Measurements from ENCODE around the gene NBEA.
"Not testable (repeated sequence)": the region's sequence is repeated elsewhere in the genome, so short reads cannot be mapped to it uniquely, and the experiment has no call there.

Gene NBEA

DNA sequence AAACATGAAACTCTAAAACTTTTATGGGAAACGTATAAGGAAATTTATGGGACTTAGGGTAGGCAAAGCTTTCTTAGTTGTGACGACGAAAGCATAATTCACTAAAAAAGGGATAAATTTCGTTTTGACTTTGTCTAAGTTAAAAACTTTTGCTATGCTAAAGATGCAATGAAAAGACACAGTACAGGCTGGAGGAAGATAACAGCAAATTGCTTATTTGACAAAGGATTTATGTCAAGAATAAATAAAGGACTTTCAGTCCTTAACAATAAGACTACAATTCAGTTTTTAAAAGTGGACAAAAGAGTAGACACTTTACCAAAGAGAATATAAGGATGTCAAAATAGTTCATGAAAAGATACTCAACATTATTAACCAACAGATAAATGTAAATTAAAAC lies 150.2 kb downstream of the NBEA start:
- DNase-seq, result no peak

DNA sequence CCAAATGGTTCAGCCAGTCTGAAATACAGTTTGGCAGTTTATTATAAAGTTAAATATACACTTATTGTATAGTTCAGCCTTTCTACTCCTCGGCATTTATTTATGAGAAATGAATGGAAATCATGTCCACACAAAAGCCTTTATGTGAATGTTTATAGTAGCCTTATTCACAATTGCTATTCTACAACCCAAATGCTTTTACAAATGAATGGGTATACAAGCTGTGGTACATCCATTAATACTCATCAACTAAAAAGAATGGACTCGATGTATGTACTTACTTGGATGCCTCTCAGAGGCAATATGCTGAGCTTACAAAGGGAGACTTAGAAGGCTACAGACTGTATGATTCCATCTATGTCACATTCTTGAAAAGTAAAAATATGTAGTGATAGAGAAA lies 150.7 kb downstream of the NBEA start:
- no peak for DNase-seq

DNA sequence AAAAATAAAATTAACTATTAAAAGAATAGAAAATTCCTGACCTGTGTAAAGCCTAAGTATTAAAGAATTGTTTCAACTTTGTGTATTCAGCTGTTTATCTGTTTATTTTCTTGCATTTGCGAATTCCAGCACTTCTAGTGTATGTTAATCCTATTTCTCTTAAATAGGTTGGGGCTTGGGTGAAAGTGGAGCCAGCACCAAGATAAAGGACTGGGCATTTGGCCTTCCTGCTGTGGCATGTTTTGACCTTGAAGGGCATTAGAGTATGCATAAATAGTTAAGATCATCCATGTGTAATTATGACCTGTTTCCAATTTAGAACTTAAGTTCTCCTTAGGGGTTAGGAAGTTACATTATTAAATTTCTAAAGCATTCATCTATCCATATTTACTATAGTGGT lies 151.3 kb downstream of the NBEA start:
- no peak for DNase-seq

DNA sequence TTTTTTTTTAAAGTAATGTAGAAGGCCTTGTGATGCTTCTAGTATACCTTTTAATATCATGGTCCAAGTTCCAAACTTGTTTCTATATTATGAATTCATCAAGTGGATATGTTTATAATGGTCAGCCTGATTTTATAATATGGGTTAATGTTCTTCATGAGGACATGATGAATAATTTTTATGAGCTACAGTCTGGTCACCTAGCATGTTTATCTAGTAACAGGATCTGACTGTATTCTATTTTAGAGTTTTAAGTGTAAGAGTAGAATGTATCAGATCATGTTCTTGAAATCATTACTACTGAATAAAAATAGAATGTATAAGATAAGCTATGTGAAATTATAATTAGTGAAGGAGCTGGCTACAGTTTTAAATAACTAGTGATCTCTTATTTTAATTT lies 164.7 kb downstream of the NBEA start:
- DNase-seq, result not testable (repeated sequence)

DNA sequence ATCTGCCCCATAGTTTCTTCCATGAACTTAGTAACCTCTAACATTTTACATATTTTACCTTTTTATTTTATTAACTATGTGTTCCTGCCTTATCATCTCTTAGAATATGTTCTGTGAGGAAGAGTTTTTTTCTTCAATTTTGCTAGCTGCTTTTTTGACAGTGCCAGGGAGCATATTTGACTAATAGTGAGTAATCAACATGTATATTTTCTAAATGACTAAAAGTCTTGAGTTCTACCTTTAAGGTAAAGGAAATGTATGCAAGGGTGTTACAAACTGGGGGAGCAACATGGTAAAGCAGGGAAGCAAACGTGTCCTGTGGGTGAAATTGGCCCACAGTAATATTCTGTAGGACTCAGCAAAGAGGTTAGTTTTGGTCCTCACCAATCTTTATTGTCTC lies 165.5 kb downstream of the NBEA start:
- no peak for DNase-seq

DNA sequence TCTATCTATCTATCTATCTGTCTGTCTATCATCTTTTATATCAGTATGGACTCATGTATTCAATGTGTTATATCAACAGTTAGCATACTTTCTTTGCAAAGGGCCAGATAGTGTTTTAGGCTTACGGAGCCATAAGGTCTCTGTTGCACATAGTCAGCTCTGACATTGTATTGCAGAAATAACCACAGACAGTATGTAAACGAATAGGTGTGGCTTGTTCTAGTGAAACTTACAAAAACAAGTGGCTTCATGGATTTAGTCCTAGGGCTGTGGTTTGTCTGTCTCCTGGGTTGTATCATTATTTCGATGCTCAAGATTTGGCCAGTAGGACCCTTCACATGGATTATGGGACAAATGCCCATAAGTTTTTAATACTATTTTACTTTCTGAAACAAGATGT lies 171.5 kb downstream of the NBEA start:
- DNase-seq, result not testable (repeated sequence)

DNA sequence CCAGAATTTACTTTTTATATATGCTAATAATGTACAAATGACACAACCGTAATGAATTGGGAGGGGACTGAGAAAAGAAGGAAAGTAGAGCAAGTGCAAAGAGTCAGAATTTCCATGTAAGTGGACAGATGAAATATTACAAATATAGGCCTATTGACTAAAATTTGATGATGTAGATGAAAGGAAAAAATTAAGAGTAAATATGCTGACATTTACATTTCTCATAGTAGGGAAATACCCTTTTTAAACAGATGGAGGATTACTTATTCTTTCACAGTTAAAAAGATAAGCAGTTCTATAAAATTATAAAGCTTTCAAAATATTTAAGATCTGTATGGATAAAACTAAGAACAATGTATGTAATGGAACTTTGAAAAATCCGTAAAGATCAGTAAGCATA lies 185.4 kb downstream of the NBEA start:
- no peak for DNase-seq

DNA sequence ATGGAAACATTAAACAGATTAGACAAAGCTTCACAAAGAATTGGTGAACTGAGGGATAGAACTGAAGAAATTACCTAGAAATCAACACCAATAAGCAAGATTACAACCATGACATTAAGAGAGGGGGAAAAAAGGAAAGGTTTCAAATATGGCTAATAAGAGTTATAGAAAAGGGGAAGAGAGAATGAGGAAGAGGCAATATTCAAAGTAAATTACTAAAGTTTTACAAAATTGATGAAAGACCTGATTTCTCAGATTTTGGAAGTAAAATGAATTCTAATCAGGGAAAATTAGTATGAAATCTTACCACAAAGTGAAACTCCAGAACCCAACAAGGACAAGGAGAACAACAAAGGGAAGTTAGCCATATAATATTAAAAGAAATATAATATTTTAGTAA lies 187.4 kb downstream of the NBEA start:
- no peak for DNase-seq

DNA sequence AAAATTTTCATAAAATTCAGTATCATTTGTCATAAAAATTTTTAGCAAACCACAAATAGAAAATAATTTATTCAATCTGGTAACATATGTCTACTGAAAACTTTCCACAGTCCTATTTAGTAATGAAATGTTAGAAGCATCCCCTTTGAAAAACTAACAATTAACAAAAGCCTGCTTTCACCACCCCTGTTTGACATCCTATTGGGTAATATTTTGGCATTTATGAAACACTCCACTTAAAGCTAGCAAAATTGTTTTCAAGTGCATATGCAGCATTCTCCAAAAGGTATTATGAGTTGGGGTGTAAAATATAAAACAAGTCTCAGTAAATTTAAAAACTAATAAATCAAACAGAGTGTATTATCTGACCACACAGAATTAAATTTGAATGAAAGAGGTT lies 189.4 kb downstream of the NBEA start:
- DNase-seq, result no peak

DNA sequence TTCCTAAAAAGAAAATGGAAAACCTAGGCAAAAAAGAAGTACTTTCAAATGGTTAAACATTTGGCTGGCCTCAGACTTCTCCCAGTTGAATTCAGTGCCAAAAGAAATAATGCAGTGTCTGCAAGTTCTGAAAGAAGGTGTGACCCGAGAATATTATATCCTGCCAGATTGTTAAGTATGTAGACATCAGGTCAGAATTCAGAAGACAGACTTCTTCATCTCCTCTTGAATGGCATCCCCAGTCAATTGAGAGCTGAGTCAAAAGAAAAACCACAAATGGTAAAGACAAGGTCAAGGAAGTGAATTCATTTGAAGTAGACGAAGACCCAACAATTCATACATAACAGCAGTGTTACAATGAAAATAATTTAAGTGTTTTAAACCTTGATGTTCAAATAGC lies 194.5 kb downstream of the NBEA start:
- DNase-seq, result no peak

DNA sequence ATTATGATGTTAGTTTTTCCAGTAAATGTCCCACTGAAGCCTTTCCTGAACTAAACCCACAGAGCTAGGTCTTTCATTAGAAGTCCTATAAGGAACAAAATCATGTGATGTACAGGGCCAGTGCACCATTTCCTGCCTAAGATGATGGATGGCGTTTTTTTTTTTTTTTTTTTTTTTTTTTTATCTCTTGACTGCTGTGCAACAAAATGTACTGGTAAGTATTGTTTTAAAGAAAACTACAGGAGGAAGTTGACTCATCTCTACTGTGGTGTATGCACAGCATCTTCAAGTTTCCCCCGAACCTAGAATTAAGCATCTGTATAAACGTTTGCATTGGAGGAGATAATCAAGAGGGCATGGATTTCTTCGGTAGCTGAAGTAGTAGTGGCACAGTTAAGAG lies 197.5 kb downstream of the NBEA start:
- DNase-seq, result no peak

DNA sequence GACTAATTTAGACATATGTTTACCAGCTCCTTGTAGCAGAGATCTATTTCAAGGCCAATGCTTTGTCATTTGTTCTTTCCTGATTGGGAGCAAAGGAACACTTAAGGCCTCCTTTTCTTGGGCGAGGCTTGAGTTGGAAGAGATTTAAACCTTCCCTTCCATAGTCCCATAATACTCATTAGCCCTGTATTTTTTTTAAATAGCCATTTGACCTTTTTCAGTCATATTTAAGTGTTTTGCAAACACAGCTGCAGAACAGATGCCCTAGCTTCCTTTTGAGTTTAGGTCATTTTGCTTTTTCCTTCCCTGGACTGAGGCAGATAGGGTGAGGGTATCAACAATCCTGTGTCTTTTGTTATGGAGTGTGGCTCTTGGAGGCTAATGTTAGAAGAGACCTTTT lies 198.3 kb downstream of the NBEA start:
- peak; percentile 64 for DNase-seq

DNA sequence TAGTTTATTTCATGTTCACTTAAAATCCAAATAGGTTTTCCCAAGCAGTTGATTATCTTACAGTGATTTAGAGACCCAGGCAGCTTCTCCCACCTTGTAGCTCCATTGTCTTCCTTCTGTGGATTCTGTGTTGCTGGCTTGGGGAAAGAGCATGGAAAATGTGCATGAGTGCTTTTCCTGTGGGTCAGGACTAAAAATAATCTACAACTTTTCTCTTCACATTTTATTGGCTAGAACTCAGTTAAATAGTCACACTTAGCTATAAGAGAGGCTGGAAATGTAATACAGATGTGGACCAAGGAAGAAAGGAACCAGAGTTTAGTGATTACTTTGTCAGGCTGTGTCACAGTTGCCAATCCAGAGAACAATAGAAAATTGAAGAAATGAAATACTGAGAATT lies 198.8 kb downstream of the NBEA start:
- DNase-seq, result no peak

DNA sequence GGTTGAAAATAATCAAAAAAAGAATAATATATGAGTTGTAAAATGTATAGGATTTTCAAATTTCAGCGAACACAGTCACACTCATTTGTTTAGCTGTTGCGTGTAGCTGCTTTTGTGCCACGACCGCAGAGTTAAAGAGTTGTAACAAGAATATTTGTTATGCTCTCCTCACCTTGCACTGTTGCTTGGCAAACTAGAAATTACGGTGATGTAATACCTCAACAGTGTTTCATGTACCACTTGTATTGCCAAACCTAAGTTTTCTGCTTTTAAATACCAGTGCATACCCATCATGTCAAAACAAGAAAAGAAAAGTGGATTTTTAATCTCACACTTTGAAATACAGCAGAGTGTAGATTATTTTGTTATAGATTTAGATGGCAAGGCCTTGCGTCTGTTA lies 201.1 kb downstream of the NBEA start:
- DNase-seq, result no peak

DNA sequence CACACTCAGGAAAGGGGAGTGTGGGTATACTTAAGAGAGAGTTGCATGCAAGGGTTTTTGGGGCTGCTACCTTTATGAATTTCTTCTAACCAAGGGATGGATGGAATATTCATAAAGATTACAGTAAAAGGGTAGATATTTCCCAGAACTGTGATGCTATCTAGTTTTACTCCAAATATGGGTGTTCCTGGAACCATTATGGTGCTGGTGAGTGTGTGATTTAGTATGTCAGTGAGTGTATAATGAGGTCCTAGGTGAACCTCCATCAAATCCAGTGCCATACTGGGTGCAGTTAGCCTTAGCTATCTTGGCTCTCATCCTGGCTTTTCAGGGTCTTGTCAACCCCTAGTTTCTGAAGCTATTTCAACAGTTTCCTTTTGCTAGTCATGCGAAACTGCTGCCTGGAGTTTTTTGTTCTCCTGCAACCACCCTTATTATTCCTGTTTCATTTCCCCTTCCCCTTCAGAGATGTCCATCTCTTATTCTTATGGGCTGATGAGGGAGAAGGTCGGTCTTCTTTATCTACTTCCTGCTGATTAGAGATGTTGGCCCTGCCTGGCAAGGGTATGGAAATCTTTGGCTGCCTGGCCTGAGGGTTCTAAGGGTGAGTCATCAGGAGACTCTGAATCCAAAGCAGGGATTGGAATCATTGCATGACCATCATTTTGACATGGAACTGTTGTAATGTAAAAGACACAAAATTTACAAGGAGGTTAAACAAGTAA lies 202.3 kb downstream of the NBEA start:
- DNase-seq, result no peak

DNA sequence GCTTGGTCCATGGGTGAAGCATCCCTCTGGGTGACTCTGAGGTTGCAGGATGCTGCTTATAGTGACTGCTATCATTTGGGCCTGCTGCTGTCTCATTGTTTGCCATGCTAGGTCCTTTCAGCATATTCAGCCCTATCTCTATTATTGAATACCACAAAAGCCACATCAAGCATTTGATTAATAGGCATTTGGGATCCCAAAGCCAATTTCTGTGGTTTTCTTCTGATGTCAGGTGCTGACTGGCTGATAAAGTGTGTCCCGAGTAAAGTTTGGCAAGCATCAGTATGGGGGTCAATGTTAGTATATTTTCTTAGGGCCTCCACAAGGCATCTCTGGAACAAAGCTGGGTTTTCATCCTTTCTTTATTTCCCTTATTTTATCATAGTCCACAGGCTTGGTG lies 204.6 kb downstream of the NBEA start:
- DNase-seq, result no peak

DNA sequence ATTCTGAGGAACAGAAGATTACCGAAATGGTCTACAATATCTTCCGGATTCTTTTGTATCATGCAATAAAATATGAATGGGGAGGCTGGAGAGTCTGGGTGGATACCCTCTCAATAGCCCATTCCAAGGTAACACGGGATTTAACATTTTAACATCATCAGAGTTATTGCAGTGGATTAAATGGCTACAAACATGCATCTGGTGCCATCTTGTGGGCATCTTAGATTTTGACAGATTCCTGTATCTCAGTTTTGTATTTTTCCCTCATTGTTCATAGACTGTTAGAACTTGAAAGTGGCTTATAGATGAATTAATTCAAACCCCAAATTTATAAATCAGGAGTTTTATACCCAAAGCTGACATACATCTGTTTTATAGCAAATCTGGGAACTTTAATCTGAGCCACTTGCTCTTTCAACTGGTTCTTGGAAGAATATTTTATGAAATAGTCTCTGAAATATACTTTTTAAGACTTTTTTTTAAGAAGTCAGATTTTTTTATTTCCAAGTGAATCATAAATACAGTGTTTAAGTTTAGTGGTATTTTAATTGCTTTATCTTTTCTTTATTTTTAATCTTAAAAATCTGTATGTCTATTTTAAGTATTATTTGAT lies 215.2 kb downstream of the NBEA start:
- peak; percentile 68 for DNase-seq

DNA sequence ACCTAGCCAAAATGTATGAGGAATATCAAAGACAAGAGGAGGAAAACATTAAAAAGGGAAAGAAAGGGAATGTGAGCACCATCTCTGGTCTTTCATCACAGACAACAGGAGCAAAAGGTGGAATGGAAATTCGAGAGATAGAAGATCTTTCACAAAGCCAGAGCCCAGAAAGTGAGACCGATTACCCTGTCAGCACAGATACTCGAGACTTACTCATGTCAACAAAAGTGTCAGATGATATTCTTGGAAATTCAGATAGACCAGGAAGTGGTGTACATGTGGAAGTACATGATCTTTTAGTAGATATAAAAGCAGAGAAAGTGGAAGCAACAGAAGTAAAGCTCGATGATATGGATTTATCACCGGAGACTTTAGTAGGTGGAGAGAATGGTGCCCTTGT lies 217.0 kb downstream of the NBEA start:
- DNase-seq, result no peak

DNA sequence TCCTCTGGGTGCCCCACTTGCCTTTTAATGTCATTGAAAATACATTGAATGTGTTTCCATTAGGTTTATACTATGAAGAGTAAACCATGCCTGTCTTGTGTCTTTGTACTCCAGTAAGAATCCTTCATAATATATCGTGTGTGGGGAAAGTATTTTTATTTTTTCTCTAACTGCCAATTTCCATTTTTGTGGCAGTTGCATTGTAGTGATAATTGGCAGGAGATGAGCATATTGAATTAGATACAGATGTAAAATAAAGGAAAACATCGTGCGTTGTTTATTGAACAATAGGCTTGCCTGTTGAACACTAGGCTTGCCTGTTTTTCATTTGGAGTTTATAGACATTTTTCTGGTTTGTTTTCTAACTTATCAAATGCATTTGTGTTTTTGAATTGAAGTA lies 218.8 kb downstream of the NBEA start:
- DNase-seq, result no peak

DNA sequence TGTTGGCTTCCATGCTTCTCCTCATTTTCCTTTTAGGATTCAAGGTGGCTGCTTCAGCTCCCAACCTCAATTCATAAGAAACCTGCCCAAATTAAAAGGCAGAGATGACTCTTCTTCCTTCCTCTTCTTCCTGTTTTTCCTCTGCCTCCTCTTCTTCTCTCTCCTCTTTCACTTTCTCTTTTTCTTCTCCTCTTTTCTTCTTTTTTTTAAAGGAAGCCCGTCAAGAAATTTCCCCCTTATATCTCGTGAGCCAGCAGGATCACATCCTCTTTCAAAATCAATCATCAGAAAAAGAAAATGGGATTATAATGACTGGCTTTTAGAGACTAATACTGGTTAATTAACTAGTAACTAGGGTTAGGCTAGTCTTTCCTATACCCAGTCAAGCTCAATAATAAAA lies 220.3 kb downstream of the NBEA start:
- no peak for DNase-seq

DNA sequence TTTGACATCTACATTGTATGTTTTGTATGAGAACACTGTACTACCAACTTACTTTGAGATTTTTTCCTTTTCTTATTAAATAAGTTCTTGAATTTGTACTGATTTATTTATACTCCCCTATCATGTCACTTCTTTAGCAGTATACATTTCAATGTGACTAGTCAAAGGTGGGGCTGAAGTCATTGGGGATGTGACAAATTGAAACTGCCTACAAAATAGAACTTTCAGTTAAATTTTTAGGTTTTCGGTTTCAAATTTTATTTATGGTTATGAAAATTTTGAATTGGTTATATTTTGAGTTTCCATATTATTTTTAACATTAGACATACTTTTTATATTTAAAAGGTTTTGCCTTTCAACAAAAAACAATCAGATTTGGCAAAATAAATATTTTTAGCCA lies 221.6 kb downstream of the NBEA start:
- DNase-seq, result no peak

DNA sequence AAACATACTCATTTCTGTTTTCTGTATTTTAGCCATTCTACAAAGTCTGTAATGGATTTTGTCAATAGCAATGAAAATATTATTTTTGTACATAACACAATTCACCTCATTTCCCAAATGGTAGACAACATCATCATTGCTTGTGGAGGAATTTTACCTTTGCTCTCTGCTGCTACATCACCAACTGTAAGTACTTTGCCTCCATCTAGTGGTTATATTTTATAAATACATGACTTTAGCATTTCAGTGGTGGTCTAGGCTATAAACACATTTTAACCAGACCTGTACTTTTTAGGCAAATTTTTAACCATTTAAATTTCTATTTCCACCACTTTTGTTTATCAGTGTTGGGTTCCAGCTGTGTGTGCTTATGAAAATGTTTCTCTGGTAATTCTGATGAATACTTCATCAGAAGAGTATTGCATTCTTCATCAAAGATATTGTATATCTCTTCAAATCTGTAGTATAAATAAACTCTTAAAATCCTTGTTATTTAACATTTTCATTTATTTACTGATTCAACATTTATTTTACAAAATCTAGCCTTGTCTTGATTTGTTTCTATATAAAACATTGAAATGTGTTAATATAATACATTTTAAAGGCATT lies 222.4 kb downstream of the NBEA start:
- peak; percentile 77 for DNase-seq

DNA sequence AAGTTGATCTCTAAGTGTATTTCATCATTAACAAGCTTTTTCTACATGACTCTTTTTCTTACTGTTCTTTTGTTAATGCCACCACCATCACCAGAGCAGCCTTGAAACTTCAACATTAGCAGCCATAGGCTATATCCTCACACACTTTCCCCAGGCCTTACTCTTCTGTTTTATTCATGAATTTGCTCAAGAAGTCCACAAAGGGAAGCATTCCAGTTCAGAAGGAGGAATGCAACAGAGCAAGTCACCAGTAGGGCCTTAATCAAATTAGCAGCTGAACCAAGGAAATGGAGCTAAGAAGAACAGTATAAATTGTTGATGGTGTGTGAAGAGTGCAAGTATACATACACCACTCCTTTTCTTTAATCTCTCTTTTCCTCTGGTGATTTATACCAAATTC lies 223.1 kb downstream of the NBEA start:
- no peak for DNase-seq

DNA sequence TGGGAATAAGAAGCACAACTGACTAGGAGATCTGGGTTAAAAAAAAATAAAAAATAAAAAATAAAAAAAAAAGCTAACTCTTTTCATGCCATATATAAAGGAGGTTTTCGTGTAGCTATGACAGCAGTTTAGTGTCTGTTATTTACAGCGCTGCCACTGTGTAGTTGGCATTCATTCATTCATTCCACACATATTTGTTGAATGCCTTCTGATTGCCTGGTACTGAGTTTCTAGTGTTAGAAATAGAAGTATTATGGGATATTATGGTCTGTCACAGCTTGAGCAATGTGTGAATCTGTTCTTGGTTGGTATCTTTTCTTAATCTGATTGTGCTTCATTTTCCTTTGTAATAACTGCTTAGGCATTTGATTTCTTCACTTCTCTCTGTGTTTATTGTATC lies 237.4 kb downstream of the NBEA start:
- DNase-seq, result no peak

All from NCI-H748 treated with DMSO at 0.1 percent for 48 hours (cell line).